ENCODE data around the gene PKIB.

- TF ChIP-seq CTCF (optimal IDR thresholded peaks at IDR 0.05 in 1 of 3, IDR thresholded peaks at IDR 0.05 in 1 of 3, conservative IDR thresholded peaks at IDR 0.05 in 1 of 3; ENCODE audit: extremely low read depth in 1 of 3, insufficient read depth in 2 of 3, low read length in 3 of 3) (no peak), EZH2 (IDR thresholded peaks at IDR 0.05; ENCODE audit: low read length) (no peak)
These were observed 126.4 kb downstream of the PKIB start for GRCh38 chr6:122736616-122737015.
